CD4-positive, CD25-positive, alpha-beta regulatory T cell (primary cell): ENCODE measurements around the gene ANXA10. TPM values are rescaled to one million over a fixed set of nuclear protein-coding genes. Genes with fewer than 3 reads are reported as not detected.
A peak's percentile ranks its signal among the peaks of the same experiment; 100 is the strongest.

Experiments used
- ATAC-seq, 2 donors: fragments of 150-1000 bp; cut with Tn5 transposase; one replicate each; pipeline ENCODE4 v1.10.0; 2021; ENCODE audit warnings: low read depth in 2 of 2, moderate number of reproducible peaks in 2 of 2, moderate library complexity in 1 of 2
- DNase-seq, 3 donors: peaks; one replicate each; pipeline versions ENCODE4 v3.0.0 to v3.0.0-alpha.2; 2012 to 2022; ENCODE audit warnings: mixed read lengths in 1 of 3
- H3K27ac ChIP-seq: one replicate; pipeline ENCODE4 v1.7.0; 2013; ENCODE audit warnings: mild to moderate bottlenecking, low read length; ENCODE audit not compliant: insufficient read depth, poor library complexity, severe bottlenecking
- H3K27me3 ChIP-seq: one replicate; pipeline ENCODE4 v1.7.0; 2013; ENCODE audit warnings: low read length; ENCODE audit not compliant: control insufficient read depth, insufficient read depth
- H3K36me3 ChIP-seq: one replicate; pipeline ENCODE4 v1.7.0; 2013; ENCODE audit warnings: mild to moderate bottlenecking, low read length, moderate library complexity; ENCODE audit not compliant: control insufficient read depth, insufficient read depth
- H3K4me1 ChIP-seq: 2 replicates; pipeline ENCODE4 v1.7.0; 2013; ENCODE audit warnings: mild to moderate bottlenecking, low read length; ENCODE audit not compliant: insufficient read depth, control insufficient read depth, poor library complexity, severe bottlenecking
- H3K4me3 ChIP-seq: one replicate; pipeline ENCODE4 v1.7.0; 2013; ENCODE audit warnings: low read depth, mild to moderate bottlenecking, low read length, moderate library complexity
- H3K9me3 ChIP-seq, 2 experiments: 1 replicate in 1 of 2; 2 replicates in 1 of 2; pipeline ENCODE4 v1.7.0; 2013; ENCODE audit warnings: low read length in 2 of 2, mild to moderate bottlenecking in 1 of 2, moderate library complexity in 1 of 2; ENCODE audit not compliant: control insufficient read depth in 2 of 2
- H3K27ac Mint-ChIP-seq, 3 donors: one replicate each; pipeline ENCODE4 v1.8.0; 2020 to 2022; ENCODE audit warnings: mild to moderate bottlenecking in 3 of 3, mixed read lengths in 3 of 3, moderate library complexity in 2 of 3
- H3K27me3 Mint-ChIP-seq: one replicate; pipeline ENCODE4 v1.8.0; 2022; ENCODE audit warnings: mild to moderate bottlenecking, mixed read lengths
- H3K36me3 Mint-ChIP-seq: one replicate; pipeline ENCODE4 v1.8.0; 2020; ENCODE audit warnings: mixed read lengths
- H3K4me1 Mint-ChIP-seq, 4 donors: one replicate each; pipeline ENCODE4 v1.8.0; 2020 to 2022; ENCODE audit warnings: mixed read lengths in 4 of 4, mild to moderate bottlenecking in 1 of 4
- H3K4me3 Mint-ChIP-seq, 4 donors: one replicate each; pipeline ENCODE4 v1.8.0; 2020 to 2022; ENCODE audit warnings: mild to moderate bottlenecking in 4 of 4, mixed read lengths in 4 of 4, moderate library complexity in 3 of 4
- H3K9me3 Mint-ChIP-seq, 7 donors: one replicate each; pipeline ENCODE4 v1.8.0; 2020 to 2022; ENCODE audit warnings: mixed read lengths in 7 of 7, mild to moderate bottlenecking in 3 of 7, moderate library complexity in 2 of 7
- polyA plus RNA-seq, 4 donors: library from polyadenylated mRNA; unstranded; fragments of 300-500 nt; fragmentation: Illumina TruSeq; gene quantifications; one replicate each; pipeline ENCODE4 v1.2.3, GENCODE V29; 2021
- total RNA-seq: library from RNA; stranded (reverse); gene quantifications from one replicate; pipeline ENCODE4 v1.2.3, GENCODE V29; 2022

ANXA10 gene
- total and polyA plus RNA-seq, 5 donors from 2014 or later, result not detected

- no peaks in the 10 kb centered on the region for H3K9me3 ChIP-seq
- peaks cover 2% of the 10 kb centered on the region for H3K27me3 ChIP-seq
- H3K4me3 ChIP-seq, result no peak overlapping the region
- Mint-ChIP-seq H3K4me3 (no peak overlapping the region), H3K27ac (no peak overlapping the region), H3K36me3 (no peaks in the 10 kb centered on the region), H3K9me3 (peaks cover 0 to 8% (median 0%) of the 10 kb centered on the region in 7 donors), H3K4me1 (no peaks in the 10 kb centered on the region), H3K27me3 (peaks cover 13% of the 10 kb centered on the region)
- H3K36me3 ChIP-seq, result no peaks in the 10 kb centered on the region
- DNase-seq (no peak), ATAC-seq (no peak)
- H3K4me1 ChIP-seq, result no peaks in the 10 kb centered on the region
- no peak overlapping the region for H3K27ac ChIP-seq
Observed at GRCh38 chr4:168164915-168165548, 72.7 kb downstream of the ANXA10 start.

- no peak for ATAC-seq
- H3K36me3 ChIP-seq, result no peaks in the 10 kb centered on the region
- Mint-ChIP-seq H3K4me1 (no peaks in the 10 kb centered on the region), H3K27ac (no peak overlapping the region), H3K9me3 (no peaks in the 10 kb centered on the region), H3K36me3 (no peaks in the 10 kb centered on the region), H3K27me3 (no peaks in the 10 kb centered on the region), H3K4me3 (no peak overlapping the region)
- no peaks in the 10 kb centered on the region for H3K9me3 ChIP-seq
- no peak overlapping the region for H3K27ac ChIP-seq
- no peak overlapping the region for H3K4me3 ChIP-seq
- H3K27me3 ChIP-seq, result peaks cover 2% of the 10 kb centered on the region
- no peaks in the 10 kb centered on the region for H3K4me1 ChIP-seq
- DNase-seq, result peak in 1 of 3 donors; percentile 28
Observed at GRCh38 chr4:168167714-168168284, 75.5 kb downstream of the ANXA10 start.

GRCh38 chr4:168174308-168174707 is 82.0 kb downstream of the ANXA10 start:
- H3K4me3 Mint-ChIP-seq, result no peak overlapping the region

GRCh38 chr4:168177546-168178149 is 85.3 kb downstream of the ANXA10 start:
- Histone ChIP-seq H3K27ac (no peak overlapping the region), H3K4me1 (no peaks in the 10 kb centered on the region), H3K4me3 (no peak overlapping the region), H3K36me3 (no peaks in the 10 kb centered on the region), H3K27me3 (no peaks in the 10 kb centered on the region), H3K9me3 (no peaks in the 10 kb centered on the region)
- no peak for ATAC-seq
- Mint-ChIP-seq H3K27ac (no peak overlapping the region), H3K4me1 (no peaks in the 10 kb centered on the region), H3K4me3 (no peak overlapping the region), H3K27me3 (no peaks in the 10 kb centered on the region), H3K9me3 (no peaks in the 10 kb centered on the region), H3K36me3 (no peaks in the 10 kb centered on the region)
- DNase-seq, result no peak

More at GRCh38 chr4:168174308-168174707, 82.0 kb downstream of the ANXA10 start:
- ATAC-seq (no peak), DNase-seq (no peak)
- H3K9me3 ChIP-seq, result no peaks in the 10 kb centered on the region
- H3K4me3 ChIP-seq, result no peak overlapping the region
- H3K27me3 ChIP-seq, result no peaks in the 10 kb centered on the region
- no peaks in the 10 kb centered on the region for H3K4me1 ChIP-seq
- Mint-ChIP-seq H3K36me3 (no peaks in the 10 kb centered on the region), H3K27me3 (no peaks in the 10 kb centered on the region), H3K4me1 (no peaks in the 10 kb centered on the region), H3K9me3 (no peaks in the 10 kb centered on the region), H3K27ac (no peak overlapping the region)
- H3K27ac ChIP-seq, result no peak overlapping the region
- no peaks in the 10 kb centered on the region for H3K36me3 ChIP-seq

GRCh38 chr4:168183717-168184571 is 91.6 kb downstream of the ANXA10 start:
- H3K36me3 Mint-ChIP-seq, result no peaks in the 10 kb centered on the region
- Histone ChIP-seq H3K27ac (no peak overlapping the region), H3K27me3 (no peaks in the 10 kb centered on the region), H3K36me3 (no peaks in the 10 kb centered on the region), H3K4me3 (no peak overlapping the region), H3K9me3 (no peaks in the 10 kb centered on the region), H3K4me1 (no peaks in the 10 kb centered on the region)
- H3K4me3 Mint-ChIP-seq, result no peak overlapping the region
- no peak for ATAC-seq
- H3K9me3 Mint-ChIP-seq, result no peaks in the 10 kb centered on the region
- no peak overlapping the region for H3K27ac Mint-ChIP-seq
- peak in 2 of 3 donors; percentile 21 to 63 for DNase-seq
- no peaks in the 10 kb centered on the region for H3K4me1 Mint-ChIP-seq
- H3K27me3 Mint-ChIP-seq, result no peaks in the 10 kb centered on the region

GRCh38 chr4:168188754-168189153 is 96.4 kb downstream of the ANXA10 start:
- DNase-seq, result no peak

GRCh38 chr4:168197926-168198325 is 105.6 kb downstream of the ANXA10 start:
- no peak overlapping the region for H3K4me3 Mint-ChIP-seq
- DNase-seq (no peak), ATAC-seq (no peak)
- Histone ChIP-seq H3K36me3 (no peaks in the 10 kb centered on the region), H3K4me3 (no peak overlapping the region), H3K4me1 (no peaks in the 10 kb centered on the region), H3K27ac (no peak overlapping the region), H3K27me3 (no peaks in the 10 kb centered on the region), H3K9me3 (peaks cover 0 to 11% of the 10 kb centered on the region in 2 experiments)
- no peaks in the 10 kb centered on the region for H3K27me3 Mint-ChIP-seq
- no peak overlapping the region for H3K27ac Mint-ChIP-seq
- peaks cover 0 to 3% (median 0%) of the 10 kb centered on the region in 4 donors for H3K4me1 Mint-ChIP-seq
- H3K36me3 Mint-ChIP-seq, result no peaks in the 10 kb centered on the region
- H3K9me3 Mint-ChIP-seq, result peaks cover 2 to 11% (median 8%) of the 10 kb centered on the region in 7 donors

More at GRCh38 chr4:168188754-168189153, 96.4 kb downstream of the ANXA10 start:
- no peaks in the 10 kb centered on the region for H3K4me1 ChIP-seq
- no peak overlapping the region for H3K4me3 Mint-ChIP-seq
- H3K4me1 Mint-ChIP-seq, result no peaks in the 10 kb centered on the region
- H3K9me3 ChIP-seq, result no peaks in the 10 kb centered on the region
- no peak for ATAC-seq
- H3K9me3 Mint-ChIP-seq, result peaks cover 0 to 6% (median 0%) of the 10 kb centered on the region in 7 donors
- no peaks in the 10 kb centered on the region for H3K27me3 Mint-ChIP-seq
- no peak overlapping the region for H3K4me3 ChIP-seq
- H3K36me3 Mint-ChIP-seq, result no peaks in the 10 kb centered on the region
- no peaks in the 10 kb centered on the region for H3K36me3 ChIP-seq
- H3K27ac ChIP-seq, result no peak overlapping the region
- no peak overlapping the region for H3K27ac Mint-ChIP-seq
- H3K27me3 ChIP-seq, result no peaks in the 10 kb centered on the region
